CD4-positive, alpha-beta T cell treated with Interleukin-6 at 100 ng/mL for 8 hours (primary cell): ENCODE measurements around the gene HOGA1.

Experiments used
- DNase-seq: peaks from one replicate; pipeline ENCODE4 v3.0.0-alpha.2; 2020; ENCODE audit warnings: mixed read lengths, low spot score

Gene HOGA1

GRCh38 chr10:97584060-97584797, at the start of gene HOGA1:
Gene HOGA1 (plus strand): TSS chr10:97584389. CDS start chr10:97584704, 315 bp downstream.
- no peak for DNase-seq

GRCh38 chr10:97534746-97535367, 49.3 kb upstream of the HOGA1 start:
- DNase-seq: peak; percentile 7

- DNase-seq: no peak
These were observed 46.9 kb upstream of the HOGA1 start for GRCh38 chr10:97537186-97537869.

GRCh38 chr10:97538411-97538810, 45.8 kb upstream of the HOGA1 start:
- no peak for DNase-seq

- no peak for DNase-seq
These were observed 45.4 kb upstream of the HOGA1 start for GRCh38 chr10:97538839-97539238.

- DNase-seq: no peak
These were observed 44.5 kb upstream of the HOGA1 start for GRCh38 chr10:97539523-97540200.

GRCh38 chr10:97540669-97541500, 43.3 kb upstream of the HOGA1 start:
- DNase-seq: no peak

- no peak for DNase-seq
These were observed 41.8 kb upstream of the HOGA1 start for GRCh38 chr10:97542169-97543024.

- DNase-seq: peak; percentile 3
These were observed 41.1 kb upstream of the HOGA1 start for GRCh38 chr10:97543025-97543546.

GRCh38 chr10:97546456-97547270, 37.5 kb upstream of the HOGA1 start:
- no peak for DNase-seq

- no peak for DNase-seq
These were observed 37.0 kb upstream of the HOGA1 start for GRCh38 chr10:97547271-97547600.

- DNase-seq: no peak
These were observed 36.2 kb upstream of the HOGA1 start for GRCh38 chr10:97547962-97548361.

GRCh38 chr10:97548828-97549455, 35.2 kb upstream of the HOGA1 start:
- no peak for DNase-seq

GRCh38 chr10:97549587-97550322, 34.4 kb upstream of the HOGA1 start:
- no peak for DNase-seq

- DNase-seq: no peak
These were observed 33.6 kb upstream of the HOGA1 start for GRCh38 chr10:97550336-97551149.

- no peak for DNase-seq
These were observed 32.9 kb upstream of the HOGA1 start for GRCh38 chr10:97551271-97551670.

GRCh38 chr10:97553575-97554031, 30.6 kb upstream of the HOGA1 start:
- DNase-seq: peak; percentile 54
